K562 (cell line): ENCODE results near the gene PTP4A1. TPM values are rescaled to one million over a fixed set of nuclear protein-coding genes. Genes with fewer than 3 reads are reported as not detected.

ENCODE experiments used
- BMI1 ChIP-seq: fragments of 150-350 bp; IDR thresholded peaks from 2 replicates; pipeline ENCODE4 v1.6.1; 2014; ENCODE audit warnings: low read length
- C11orf30 ChIP-seq: fragments of 450-650 bp; IDR thresholded peaks from 2 replicates; pipeline ENCODE4 v1.6.1; 2016; ENCODE audit warnings: low read depth, mild to moderate bottlenecking
- CBFA2T2 ChIP-seq: fragments of 450-650 bp; conservative IDR thresholded peaks from 2 replicates; pipeline ENCODE4 v1.6.1; 2017; ENCODE audit warnings: mild to moderate bottlenecking
- CBX8 ChIP-seq: fragments of 200-600 bp; sonication (generic); IDR thresholded peaks from 2 replicates; pipeline ENCODE4 v1.6.1; 2012; ENCODE audit warnings: borderline replicate concordance, mixed run types, low read depth, mild to moderate bottlenecking, moderate library complexity, mixed read lengths, low read length, control low read depth, inconsistent platforms; ENCODE audit not compliant: poor library complexity, severe bottlenecking; ENCODE audit errors: extremely low read depth
- CREB1 ChIP-seq, 2 experiments: sonication (generic) in 1 of 2; formaldehyde crosslinking in 1 of 2; IDR thresholded peaks; 2 replicates each; pipeline versions ENCODE4 v1.6.1 to v1.8.0; 2012 to 2022; ENCODE audit warnings: inconsistent platforms in 1 of 2, mild to moderate bottlenecking in 1 of 2, missing genetic modification reagents in 1 of 2, moderate library complexity in 1 of 2
- ELK3 ChIP-seq: fragments of 450-650 bp; formaldehyde crosslinking; IDR thresholded peaks from 2 replicates; pipeline ENCODE4 v1.4.0; 2020; ENCODE audit warnings: mild to moderate bottlenecking
- ETS2 ChIP-seq: IDR thresholded peaks from 2 replicates; pipeline ENCODE4 v1.6.1; 2016; ENCODE audit warnings: borderline replicate concordance, missing genetic modification characterization, mild to moderate bottlenecking, moderate library complexity, missing compliant biosample characterization; ENCODE audit not compliant: poor library complexity, severe bottlenecking
- HMBOX1 ChIP-seq: sonication (generic); IDR thresholded peaks from 2 replicates; pipeline ENCODE4 v1.6.1; 2016
- MAFF ChIP-seq: IDR thresholded peaks from 2 replicates; pipeline ENCODE4 v1.6.1; 2012; ENCODE audit warnings: low read length, improper control_type of control experiment
- MAFK ChIP-seq: IDR thresholded peaks from 2 replicates; pipeline ENCODE4 v1.6.1; 2011; ENCODE audit warnings: low read length, improper control_type of control experiment
- MAX ChIP-seq: sonication (generic); formaldehyde crosslinking; IDR thresholded peaks from 2 replicates; pipeline ENCODE4 v1.9.0; 2022; ENCODE audit warnings: mild to moderate bottlenecking, missing genetic modification reagents
- NCOA4 ChIP-seq: fragments of 450-650 bp; IDR thresholded peaks from 2 replicates; pipeline ENCODE4 v1.6.1; 2018; ENCODE audit warnings: mild to moderate bottlenecking; ENCODE audit not compliant: partially characterized antibody
- NR2C2 ChIP-seq, 2 experiments: fragments of 200-800 bp in 1 of 2; sonication (Bioruptor generic) in 1 of 2; sonication (generic) in 1 of 2; formaldehyde crosslinking in 1 of 2; IDR thresholded peaks; 2 replicates each; pipeline versions ENCODE4 v1.6.1 to v1.8.0; 2016 to 2022; ENCODE audit warnings: mild to moderate bottlenecking in 1 of 2, missing compliant biosample characterization in 1 of 2, missing genetic modification characterization in 1 of 2, missing genetic modification reagents in 1 of 2
- PKNOX1 ChIP-seq: fragments of 450-650 bp; IDR thresholded peaks from 2 replicates; pipeline ENCODE4 v1.6.1; 2016
- RBBP5 ChIP-seq: fragments of 200-600 bp; sonication (generic); IDR thresholded peaks from 2 replicates; pipeline ENCODE4 v1.6.1; 2012; ENCODE audit warnings: borderline replicate concordance, mild to moderate bottlenecking, low read length, control low read depth, inconsistent platforms; ENCODE audit not compliant: insufficient read depth, poor library complexity, severe bottlenecking
- SAFB2 ChIP-seq: fragments of 200-400 bp; formaldehyde crosslinking; IDR thresholded peaks from 2 replicates; pipeline ENCODE4 v1.6.1; 2018; ENCODE audit warnings: borderline replicate concordance, low read length, low read depth, moderate library complexity; ENCODE audit not compliant: severe bottlenecking
- TFE3 ChIP-seq: fragments of 450-650 bp; formaldehyde crosslinking; IDR thresholded peaks from 2 replicates; pipeline ENCODE4 v1.4.0; 2020; ENCODE audit warnings: mild to moderate bottlenecking, mixed read lengths
- ZC3H4 ChIP-seq: sonication (generic); formaldehyde crosslinking; IDR thresholded peaks from 2 replicates; pipeline ENCODE4 v1.9.0; 2021; ENCODE audit warnings: missing genetic modification reagents, borderline replicate concordance
- ZNF316 ChIP-seq: fragments of 450-650 bp; IDR thresholded peaks from 2 replicates; pipeline ENCODE4 v1.6.1; 2016
- ZNF507 ChIP-seq: conservative IDR thresholded peaks from 2 replicates; pipeline ENCODE4 v1.6.1; 2017; ENCODE audit warnings: missing genetic modification characterization, missing compliant biosample characterization
- ZNF639 ChIP-seq, 2 experiments: fragments of 200-800 bp in 1 of 2; sonication (Bioruptor generic) in 1 of 2; sonication (generic) in 1 of 2; formaldehyde crosslinking in 1 of 2; IDR thresholded peaks in 1 of 2; conservative IDR thresholded peaks in 1 of 2; 2 replicates each; pipeline versions ENCODE4 v1.5.0 to v1.6.1; 2016 to 2020; ENCODE audit warnings: missing compliant biosample characterization in 1 of 2, missing genetic modification characterization in 1 of 2, missing genetic modification reagents in 1 of 2
- polyA plus RNA-seq, 8 experiments: library from polyadenylated mRNA; depleted of rRNA in 4 of 8; stranded (reverse) in 5 of 8; unstranded in 3 of 8; fragments of >200 nt; fragmentation: Nextera tagmentation in 2 of 8; fragmentation: Illumina TruSeq in 1 of 8; extraction: Ambion mirVana in 2 of 8; extraction: Trizol in 1 of 8; gene quantifications; 2 replicates each; pipeline versions ENCODE4 v1.2.1 to v1.2.3, GENCODE V29; 2011 to 2014; ENCODE audit warnings: inconsistent platforms in 1 of 8, missing spikeins in 1 of 8
- total RNA-seq, 7 experiments: library from RNA; depleted of rRNA in 6 of 7; stranded (reverse); fragments of >200 nt in 6 of 7; fragmentation: Illumina TruSeq in 2 of 7; extraction: Trizol in 2 of 7; gene quantifications; 2 replicates each; pipeline versions ENCODE4 v1.2.1 to v1.2.3, GENCODE V29; 2011 to 2021; ENCODE audit warnings: low replicate concordance in 1 of 7

The PTP4A1 gene
- total and polyA plus RNA-seq, 9 of the 15 experiments (the other 6 are each of a cell fraction or from before 2014, with no cell fraction given): 3.7 to 67.5 (median 13.1) TPM

GRCh38 chr6:63611560-63611959, 39.3 kb downstream of the PTP4A1 start (continued):
- TF ChIP-seq NR2C2 (CRISPR knock-in tag; IDR thresholded peaks at IDR 0.05) (no peak), NR2C2 (tag; IDR thresholded peaks at IDR 0.05) (no peak), MAX (CRISPR knock-in tag) (no peak), CREB1 (IDR thresholded peaks at IDR 0.05) (no peak), CREB1 (CRISPR knock-in tag; IDR thresholded peaks at IDR 0.05) (no peak), C11orf30 (peak; percentile 93), BMI1 (no peak), MAFF (peak; percentile 99), CBX8 (no peak), ZNF639 (CRISPR knock-in tag; conservative IDR thresholded peaks at IDR 0.05 in 1 of 2, IDR thresholded peaks at IDR 0.05 in 1 of 2) (no peak), ZNF507 (tag) (no peak), SAFB2 (no peak), TFE3 (CRISPR knock-in tag) (no peak), NCOA4 (no peak), CBFA2T2 (no peak), PKNOX1 (no peak), RBBP5 (no peak), HMBOX1 (no peak), ELK3 (no peak), ZC3H4 (CRISPR knock-in tag) (no peak), ZNF316 (peak; percentile 97), ETS2 (tag) (no peak), MAFK (peak; percentile 99)
